Nephron (organoid): ENCODE results near the gene AGBL3.

Experiments
- H3K27ac Mint-ChIP-seq, 3 experiments: 2 replicates each; pipeline ENCODE4 v1.8.0; 2020; ENCODE audit warnings: mixed read lengths in 3 of 3, mild to moderate bottlenecking in 2 of 3, moderate library complexity in 1 of 3
- H3K27me3 Mint-ChIP-seq: 2 replicates; pipeline ENCODE4 v1.8.0; 2021; ENCODE audit warnings: low read depth, mild to moderate bottlenecking, moderate library complexity, mixed read lengths
- H3K36me3 Mint-ChIP-seq: 2 replicates; pipeline ENCODE4 v1.8.0; 2020; ENCODE audit warnings: low read depth, mixed read lengths
- H3K4me1 Mint-ChIP-seq: 2 replicates; pipeline ENCODE4 v1.8.0; 2020; ENCODE audit warnings: mixed read lengths
- H3K4me3 Mint-ChIP-seq, 3 experiments: 2 replicates each; pipeline ENCODE4 v1.8.0; 2020; ENCODE audit warnings: mild to moderate bottlenecking in 3 of 3, mixed read lengths in 3 of 3, moderate library complexity in 2 of 3
- H3K9me3 Mint-ChIP-seq: 2 replicates; pipeline ENCODE4 v1.8.0; 2020; ENCODE audit warnings: mixed read lengths
- CTCF ChIP-seq, 3 experiments: fragments of 200-600 bp; sonication (generic); IDR thresholded peaks; one replicate each; pipeline ENCODE4 v1.5.0; 2021; ENCODE audit warnings: antibody characterized with exemption in 3 of 3; ENCODE audit not compliant: unreplicated experiment in 3 of 3

Gene AGBL3

GRCh38 chr7:135158874-135159273 lies 172.6 kb downstream of the AGBL3 start:
- H3K36me3 Mint-ChIP-seq: peaks cover 74% of the 10 kb centered on the region
- H3K4me3 Mint-ChIP-seq: no peak overlapping the region
- peak overlapping the region in 1 of 3 experiments; percentile 24 for H3K27ac Mint-ChIP-seq
- peaks cover 29% of the 10 kb centered on the region for H3K4me1 Mint-ChIP-seq
- H3K9me3 Mint-ChIP-seq: peaks cover 57% of the 10 kb centered on the region
- no peaks in the 10 kb centered on the region for H3K27me3 Mint-ChIP-seq
- no peak for TF ChIP-seq CTCF (IDR thresholded peaks at IDR 0.05; ENCODE audit: unreplicated experiment in 3 of 3)

GRCh38 chr7:135159359-135160085 lies 173.2 kb downstream of the AGBL3 start:
- no peaks in the 10 kb centered on the region for H3K27me3 Mint-ChIP-seq
- H3K4me3 Mint-ChIP-seq: no peak overlapping the region
- peaks cover 51% of the 10 kb centered on the region for H3K9me3 Mint-ChIP-seq
- TF ChIP-seq CTCF (IDR thresholded peaks at IDR 0.05; ENCODE audit: unreplicated experiment in 3 of 3): no peak
- peak overlapping the region in 2 of 3 experiments; percentile 9 to 58 for H3K27ac Mint-ChIP-seq
- H3K4me1 Mint-ChIP-seq: peaks cover 29% of the 10 kb centered on the region
- H3K36me3 Mint-ChIP-seq: peaks cover 75% of the 10 kb centered on the region

- Mint-ChIP-seq H3K27me3 (no peaks in the 10 kb centered on the region), H3K4me3 (no peak overlapping the region), H3K9me3 (peaks cover 43% of the 10 kb centered on the region), H3K4me1 (peaks cover 29% of the 10 kb centered on the region), H3K27ac (peak overlapping the region; percentile 38 to 74 (median 58)), H3K36me3 (peaks cover 77% of the 10 kb centered on the region)
- no peak for TF ChIP-seq CTCF (IDR thresholded peaks at IDR 0.05; ENCODE audit: unreplicated experiment in 3 of 3)
Measured at GRCh38 chr7:135160098-135160857, 174.0 kb downstream of the AGBL3 start.

GRCh38 chr7:135160858-135161653 lies 174.7 kb downstream of the AGBL3 start:
- no peak for TF ChIP-seq CTCF (IDR thresholded peaks at IDR 0.05; ENCODE audit: unreplicated experiment in 3 of 3)
- Mint-ChIP-seq H3K36me3 (peaks cover 80% of the 10 kb centered on the region), H3K27ac (peak overlapping the region; percentile 38 to 74 (median 58)), H3K27me3 (no peaks in the 10 kb centered on the region), H3K4me3 (no peak overlapping the region), H3K4me1 (peaks cover 29% of the 10 kb centered on the region), H3K9me3 (peaks cover 38% of the 10 kb centered on the region)

- Mint-ChIP-seq H3K4me3 (no peak overlapping the region), H3K36me3 (peaks cover 80% of the 10 kb centered on the region), H3K27me3 (no peaks in the 10 kb centered on the region), H3K4me1 (peaks cover 29% of the 10 kb centered on the region), H3K9me3 (peaks cover 32% of the 10 kb centered on the region), H3K27ac (peak overlapping the region in 1 of 3 experiments; percentile 5)
- no peak for TF ChIP-seq CTCF (IDR thresholded peaks at IDR 0.05; ENCODE audit: unreplicated experiment in 3 of 3)
Measured at GRCh38 chr7:135161669-135162068, 175.4 kb downstream of the AGBL3 start.
